LNCAP (cell line): Measurements from ENCODE around the gene P4HA2.

Experiments used
- TF ChIP-seq, protein P1 (sequence below): fragments of 450-650 bp; IDR thresholded peaks from 2 replicates; pipeline ENCODE4 v1.5.1; 2017; ENCODE audit warnings: mild to moderate bottlenecking

Gene P4HA2

DNA sequence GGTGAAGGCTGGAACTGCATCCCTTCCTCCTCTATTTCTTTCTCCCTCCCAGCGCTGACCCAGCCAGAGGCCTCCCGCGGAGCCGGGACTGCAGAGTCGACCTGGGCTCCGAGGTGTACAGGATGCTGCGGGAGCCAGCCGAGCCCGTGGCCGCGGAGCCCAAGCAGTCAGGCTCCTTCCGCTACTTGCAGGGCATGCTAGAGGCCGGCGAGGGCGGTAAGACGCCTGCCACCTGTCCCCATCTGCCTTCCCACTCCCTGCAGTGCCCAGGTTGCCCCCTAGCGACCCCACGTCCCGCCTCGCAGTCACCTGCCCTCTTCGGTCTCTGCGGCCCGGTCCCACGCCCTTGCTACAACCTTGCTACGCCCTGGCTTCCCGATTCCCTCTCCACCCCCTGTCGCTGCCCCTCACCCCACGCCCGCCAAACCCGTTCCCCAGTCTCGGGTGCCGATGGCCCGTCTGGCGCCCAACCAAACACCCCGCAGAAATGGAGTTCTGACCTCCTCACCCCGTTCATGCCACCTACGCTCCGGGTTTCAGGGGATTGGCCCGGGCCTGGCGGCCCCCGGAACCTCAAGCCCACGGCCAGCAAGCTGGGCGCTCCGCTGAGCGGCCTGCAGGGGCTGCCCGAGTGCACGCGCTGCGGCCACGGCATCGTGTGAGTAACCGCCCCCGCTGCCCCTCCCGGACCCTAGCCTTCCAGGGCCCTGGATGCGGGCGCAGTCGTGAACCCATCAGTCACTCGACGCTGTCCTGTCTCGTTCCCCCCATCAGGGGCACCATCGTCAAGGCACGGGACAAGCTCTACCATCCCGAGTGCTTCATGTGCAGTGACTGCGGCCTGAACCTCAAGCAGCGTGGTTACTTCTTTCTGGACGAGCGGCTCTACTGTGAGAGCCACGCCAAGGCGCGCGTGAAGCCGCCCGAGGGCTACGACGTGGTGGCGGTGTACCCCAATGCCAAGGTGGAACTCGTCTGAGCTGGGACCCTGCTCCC, 43.9 kb upstream of the P4HA2 start:
- TF ChIP-seq, protein P1, sequence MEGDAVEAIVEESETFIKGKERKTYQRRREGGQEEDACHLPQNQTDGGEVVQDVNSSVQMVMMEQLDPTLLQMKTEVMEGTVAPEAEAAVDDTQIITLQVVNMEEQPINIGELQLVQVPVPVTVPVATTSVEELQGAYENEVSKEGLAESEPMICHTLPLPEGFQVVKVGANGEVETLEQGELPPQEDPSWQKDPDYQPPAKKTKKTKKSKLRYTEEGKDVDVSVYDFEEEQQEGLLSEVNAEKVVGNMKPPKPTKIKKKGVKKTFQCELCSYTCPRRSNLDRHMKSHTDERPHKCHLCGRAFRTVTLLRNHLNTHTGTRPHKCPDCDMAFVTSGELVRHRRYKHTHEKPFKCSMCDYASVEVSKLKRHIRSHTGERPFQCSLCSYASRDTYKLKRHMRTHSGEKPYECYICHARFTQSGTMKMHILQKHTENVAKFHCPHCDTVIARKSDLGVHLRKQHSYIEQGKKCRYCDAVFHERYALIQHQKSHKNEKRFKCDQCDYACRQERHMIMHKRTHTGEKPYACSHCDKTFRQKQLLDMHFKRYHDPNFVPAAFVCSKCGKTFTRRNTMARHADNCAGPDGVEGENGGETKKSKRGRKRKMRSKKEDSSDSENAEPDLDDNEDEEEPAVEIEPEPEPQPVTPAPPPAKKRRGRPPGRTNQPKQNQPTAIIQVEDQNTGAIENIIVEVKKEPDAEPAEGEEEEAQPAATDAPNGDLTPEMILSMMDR, result no peak

DNA sequence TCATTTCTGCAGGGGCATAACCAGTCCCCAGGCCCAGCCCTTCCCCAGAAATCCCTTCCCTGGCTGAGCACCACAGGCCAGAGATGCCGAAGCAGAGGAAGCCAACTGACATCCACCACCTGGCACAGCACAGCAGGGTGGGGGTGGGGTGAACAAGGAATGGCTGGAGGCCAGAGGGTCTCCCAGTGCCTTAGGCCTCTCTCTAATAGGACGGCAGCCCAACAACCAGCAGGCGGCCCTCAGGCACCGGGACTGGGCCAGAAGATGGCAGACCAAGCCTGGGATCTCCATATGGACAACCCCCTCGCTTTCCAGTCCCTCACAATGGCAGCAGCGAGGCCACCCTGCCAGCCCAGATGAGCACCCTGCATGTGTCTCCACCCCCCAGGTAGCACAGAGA, 43.1 kb upstream of the P4HA2 start:
- TF ChIP-seq, protein P1, result no peak

DNA sequence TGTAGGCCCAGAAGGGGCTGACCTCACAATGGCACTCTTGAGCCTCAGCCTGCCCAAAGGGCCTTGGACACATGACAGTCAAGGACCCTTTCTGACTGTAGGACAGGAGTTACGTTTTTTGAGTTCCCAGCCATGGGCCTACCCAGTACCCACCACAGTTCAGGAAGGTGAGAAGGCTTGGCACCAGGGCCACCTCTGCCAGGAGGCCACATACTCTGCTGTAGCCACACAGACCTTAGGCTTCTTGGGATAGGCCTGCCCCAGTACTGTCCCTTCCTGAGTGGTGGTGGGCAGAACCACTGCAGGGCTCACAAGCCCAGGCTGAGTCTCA, 42.6 kb upstream of the P4HA2 start:
- TF ChIP-seq, protein P1, result no peak

DNA sequence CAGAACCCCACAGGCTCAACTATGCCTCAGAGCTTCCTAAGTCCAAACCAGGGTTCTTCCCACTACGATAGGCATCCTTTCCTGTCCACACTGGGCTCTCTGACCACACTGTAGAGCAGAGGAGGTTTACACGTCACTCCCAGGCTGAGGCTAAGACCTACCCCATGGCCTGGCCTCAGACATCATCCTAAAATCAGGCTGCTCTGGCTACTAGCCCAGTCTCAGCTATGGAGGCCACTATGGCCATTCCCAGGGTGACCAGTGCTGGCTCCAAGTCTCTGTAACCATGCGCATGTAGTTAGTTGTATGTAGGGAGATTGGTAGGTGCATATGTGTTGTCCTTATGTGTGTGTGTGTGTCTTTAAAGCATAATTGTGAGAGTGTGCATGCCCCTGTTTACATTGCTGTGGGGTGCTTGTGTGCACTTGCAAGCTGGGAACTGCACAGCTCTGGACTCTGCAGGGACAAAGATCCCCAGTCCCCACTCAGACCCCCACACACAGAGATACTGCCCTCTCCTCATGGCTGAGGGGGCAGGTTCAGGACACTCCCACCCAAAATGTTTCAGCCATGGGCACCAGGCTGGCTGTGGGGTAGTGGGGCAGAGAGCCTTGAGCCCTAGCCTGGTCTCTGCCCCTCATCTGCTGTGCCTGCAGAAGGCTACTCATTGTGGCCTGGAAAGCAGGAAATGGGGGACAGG, 42.1 kb upstream of the P4HA2 start:
- TF ChIP-seq, protein P1, result no peak

DNA sequence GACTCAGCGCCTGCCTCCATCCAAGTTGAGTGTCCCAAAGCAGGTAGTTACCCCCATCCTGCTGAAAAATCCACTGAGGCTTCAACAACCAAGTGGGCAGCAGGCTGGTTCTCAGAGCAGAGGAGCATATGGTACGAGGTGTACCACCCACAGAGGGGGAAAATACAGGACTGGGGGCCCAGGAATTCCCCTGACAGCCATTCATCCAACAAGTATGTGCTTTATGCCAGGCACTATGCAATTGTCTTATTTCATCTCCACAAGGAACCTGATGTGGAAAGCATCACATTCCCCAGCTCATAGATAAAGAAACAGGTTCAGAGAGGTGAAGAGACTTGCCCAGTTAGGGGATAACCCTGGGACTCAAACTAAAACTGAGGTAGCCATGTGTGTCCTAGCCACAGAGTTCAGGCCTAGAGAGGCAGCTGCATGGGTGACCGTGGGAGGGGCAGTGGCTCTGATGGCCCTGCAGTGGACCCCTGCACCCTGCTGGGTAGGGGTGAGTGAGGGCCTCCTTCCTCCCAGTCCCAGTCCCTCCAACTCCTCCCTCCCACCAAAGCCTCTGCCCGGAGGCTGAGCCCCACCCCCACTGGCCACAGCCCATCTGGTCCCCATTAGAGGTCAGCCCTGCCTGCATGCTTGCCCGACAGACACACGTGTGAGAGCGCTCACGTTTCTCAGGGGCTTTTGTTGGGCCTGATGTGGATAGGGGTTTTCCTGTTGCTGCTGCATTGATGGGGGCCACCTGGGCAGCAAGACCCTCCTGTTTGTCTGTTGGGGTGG, 41.3 kb upstream of the P4HA2 start:
- TF ChIP-seq, protein P1, result no peak

DNA sequence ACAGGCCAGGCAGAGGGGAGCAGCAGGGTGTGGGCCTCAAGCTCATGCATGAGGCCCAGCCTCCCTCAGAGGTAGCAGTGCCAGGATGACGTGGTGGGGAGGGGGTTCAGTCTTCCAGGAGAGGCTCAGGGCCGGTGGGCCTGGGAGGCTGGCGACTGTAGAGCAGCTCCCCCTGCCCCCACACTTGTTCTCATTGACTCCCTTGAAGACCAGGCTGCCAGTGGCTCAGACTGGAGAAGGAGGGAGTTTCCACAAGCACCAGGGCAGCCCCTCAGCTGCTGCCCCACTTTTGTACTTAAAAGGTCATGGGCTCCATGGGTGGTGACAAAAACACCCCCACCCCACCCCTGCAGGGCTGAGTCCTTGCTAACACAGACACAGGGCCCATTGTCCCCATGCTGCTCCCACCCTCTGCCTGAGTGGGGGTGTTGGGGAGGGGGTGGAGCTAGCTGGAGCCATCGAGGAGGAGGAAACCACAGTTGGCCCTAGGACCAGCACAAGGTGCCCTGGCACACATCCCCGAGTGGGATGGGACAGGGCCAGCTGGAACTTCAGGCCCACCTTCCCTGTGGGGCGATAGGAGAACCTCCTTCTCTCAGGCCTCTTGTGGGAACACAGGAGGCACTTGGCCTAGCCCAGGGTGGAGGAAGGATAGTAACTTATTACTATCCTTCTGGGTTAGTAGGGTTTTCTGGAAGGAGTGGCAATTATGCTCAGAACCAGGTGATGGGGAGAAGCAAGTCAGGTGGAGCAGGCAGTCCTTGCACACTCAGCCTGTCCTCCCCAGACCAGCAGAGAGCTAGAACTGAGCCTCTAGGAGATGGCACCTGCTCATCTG, 40.5 kb upstream of the P4HA2 start:
- TF ChIP-seq, protein P1, result no peak
